Left renal pelvis (tissue), 4 donors: ENCODE results near the gene FAM204A. TPM values are rescaled to one million over a fixed set of nuclear protein-coding genes. Genes with fewer than 3 reads are reported as not detected.
A peak's percentile ranks its signal among the peaks of the same experiment; 100 is the strongest.

Experiments
- DNase-seq, 4 donors: peaks; one replicate each; pipeline ENCODE4 v3.0.0-alpha.2; 2013; ENCODE audit warnings: low read depth in 4 of 4, low spot score in 3 of 4
- polyA plus RNA-seq, 4 donors: library from polyadenylated mRNA; unstranded; fragments of 120-200 nt; gene quantifications; one replicate each; pipeline ENCODE4 v1.2.1, GENCODE V29; 2013; ENCODE audit not compliant: insufficient read length in 4 of 4

The FAM204A gene
- polyA plus RNA-seq, 4 donors: 63.8 to 84.1 (median 79.8) TPM

GRCh38 chr10:118332948-118333710 is 9.0 kb downstream of the FAM204A start:
- DNase-seq: peak in 1 of 4 donors; percentile 14

- no peak for DNase-seq
These were observed 9.9 kb downstream of the FAM204A start for GRCh38 chr10:118332236-118332635.

- DNase-seq: no peak
These were observed 11.6 kb downstream of the FAM204A start for GRCh38 chr10:118330295-118331076.

GRCh38 chr10:118324140-118324539 is 18.0 kb downstream of the FAM204A start:
- no peak for DNase-seq

GRCh38 chr10:118321724-118322575 is 20.2 kb downstream of the FAM204A start:
- DNase-seq: no peak

- DNase-seq: no peak
These were observed 26.5 kb downstream of the FAM204A start for GRCh38 chr10:118315629-118316028.

GRCh38 chr10:118314882-118315281 is 27.2 kb downstream of the FAM204A start:
- no peak for DNase-seq

- DNase-seq: no peak
These were observed 30.6 kb downstream of the FAM204A start for GRCh38 chr10:118311505-118311904.

GRCh38 chr10:118310822-118311221 is 31.3 kb downstream of the FAM204A start:
- DNase-seq: peak in 1 of 4 donors; percentile 14

- no peak for DNase-seq
These were observed 32.2 kb downstream of the FAM204A start for GRCh38 chr10:118309911-118310310.

- DNase-seq: no peak
These were observed 33.5 kb downstream of the FAM204A start for GRCh38 chr10:118308664-118309063.

GRCh38 chr10:118307859-118308258 is 34.3 kb downstream of the FAM204A start:
- DNase-seq: no peak

GRCh38 chr10:118307220-118307619 is 34.9 kb downstream of the FAM204A start:
- no peak for DNase-seq

- no peak for DNase-seq
These were observed 36.4 kb downstream of the FAM204A start for GRCh38 chr10:118305730-118306129.

GRCh38 chr10:118304521-118304920 is 37.6 kb downstream of the FAM204A start:
- no peak for DNase-seq

GRCh38 chr10:118301211-118301610 is 40.9 kb downstream of the FAM204A start:
- no peak for DNase-seq

GRCh38 chr10:118300320-118300719 is 41.8 kb downstream of the FAM204A start:
- DNase-seq: no peak

- DNase-seq: no peak
These were observed 43.3 kb downstream of the FAM204A start for GRCh38 chr10:118298787-118299186.

- DNase-seq: no peak
These were observed 51.0 kb downstream of the FAM204A start for GRCh38 chr10:118291122-118291521.

- no peak for DNase-seq
These were observed 51.6 kb downstream of the FAM204A start for GRCh38 chr10:118290471-118290995.
